Medulla oblongata (tissue), 1 donor: ENCODE results near the gene ISM2.

Experiments used
- DNase-seq: peaks from one replicate; pipeline ENCODE4 v3.0.0-alpha.2; 2015; ENCODE audit errors: extremely low spot score

Gene ISM2

DNA sequence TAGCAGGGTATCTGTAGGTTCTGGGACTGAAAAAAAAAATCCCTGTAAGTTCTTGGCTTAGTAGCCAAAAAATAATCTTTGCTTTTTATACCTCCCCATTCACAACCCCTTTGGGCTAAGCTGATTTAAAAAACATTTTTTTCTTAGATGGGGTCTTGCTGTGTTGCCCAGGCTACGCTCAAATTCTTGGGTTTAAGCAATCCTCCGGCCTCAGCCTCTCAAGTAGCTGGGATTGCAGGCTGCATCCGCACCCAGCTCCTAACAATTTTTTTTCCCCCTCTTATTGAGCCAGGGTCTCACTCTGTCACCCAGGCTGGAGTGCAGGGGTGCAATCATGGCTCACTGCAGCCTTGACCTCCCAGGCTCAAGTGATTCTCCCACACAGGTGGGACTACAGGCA, 9.1 kb upstream of the ISM2 start:
- DNase-seq: no peak

DNA sequence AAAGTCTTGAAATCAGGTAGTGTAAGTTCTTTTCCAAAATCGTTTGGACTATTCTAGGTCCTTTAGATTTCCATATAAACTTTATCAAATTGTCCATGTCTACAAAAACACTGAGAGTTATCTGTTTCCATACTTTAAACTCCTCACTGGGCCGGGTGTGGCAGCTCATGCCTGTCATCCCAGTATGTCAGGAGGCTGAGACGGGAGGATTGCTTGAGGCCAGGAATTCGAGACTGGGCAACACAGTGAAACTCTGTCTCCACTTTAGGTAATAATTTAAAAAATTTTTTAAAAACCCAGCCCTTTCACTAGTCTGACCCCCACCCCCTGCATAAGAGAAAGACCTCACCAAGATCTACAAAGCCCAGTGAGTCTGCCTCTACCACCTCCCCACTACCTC, 6.4 kb upstream of the ISM2 start:
- no peak for DNase-seq

DNA sequence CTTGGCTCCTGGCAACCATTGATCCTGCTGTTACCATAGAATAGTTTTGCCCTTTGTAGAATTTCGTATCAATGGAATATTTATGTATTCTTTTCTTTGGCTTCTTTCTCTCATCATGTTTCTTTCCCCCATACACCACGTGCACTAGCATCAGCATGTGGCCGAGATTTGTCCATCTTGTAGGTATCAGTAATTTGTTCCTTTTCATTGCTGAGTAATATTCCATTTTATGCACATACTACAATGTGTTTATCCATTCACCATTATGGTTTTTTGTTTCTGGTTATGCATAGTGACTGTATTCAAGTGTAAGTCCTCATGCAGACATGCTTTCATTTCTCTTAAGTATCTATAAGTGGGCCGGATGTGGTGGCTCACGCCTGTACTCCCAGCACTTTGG, 4.5 kb upstream of the ISM2 start:
- DNase-seq: no peak

GRCh38 chr14:77502109-77502782, 3.6 kb upstream of the ISM2 start:
- no peak for DNase-seq

DNA sequence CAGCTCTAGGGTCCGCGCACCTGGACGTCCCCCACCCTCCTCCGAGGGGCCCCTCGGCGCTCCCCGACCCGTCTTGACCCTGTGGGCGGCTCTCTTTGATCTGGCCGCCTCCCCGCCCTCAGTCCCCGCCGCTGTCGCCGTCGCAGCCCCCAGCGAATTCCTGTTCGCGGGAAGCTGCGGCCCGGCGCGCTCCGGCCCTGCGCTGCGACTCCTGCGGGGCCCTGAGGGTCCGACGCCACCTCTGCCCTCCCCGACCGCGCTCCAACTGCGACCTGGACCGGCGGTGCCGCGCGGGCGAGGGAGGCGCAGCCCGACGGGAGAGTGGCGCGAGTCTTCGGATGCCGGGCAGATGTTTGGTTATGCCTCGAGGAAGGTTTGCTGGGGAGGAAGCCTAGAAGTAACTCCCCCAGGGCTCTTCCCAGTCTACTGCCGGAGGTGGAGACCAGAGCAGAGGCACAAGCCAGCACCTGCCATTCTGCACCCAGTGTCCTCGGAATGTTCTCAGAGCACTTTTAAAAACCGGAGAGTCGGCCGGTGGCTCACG, 440 bp upstream of the ISM2 start:
- DNase-seq: no peak

DNA sequence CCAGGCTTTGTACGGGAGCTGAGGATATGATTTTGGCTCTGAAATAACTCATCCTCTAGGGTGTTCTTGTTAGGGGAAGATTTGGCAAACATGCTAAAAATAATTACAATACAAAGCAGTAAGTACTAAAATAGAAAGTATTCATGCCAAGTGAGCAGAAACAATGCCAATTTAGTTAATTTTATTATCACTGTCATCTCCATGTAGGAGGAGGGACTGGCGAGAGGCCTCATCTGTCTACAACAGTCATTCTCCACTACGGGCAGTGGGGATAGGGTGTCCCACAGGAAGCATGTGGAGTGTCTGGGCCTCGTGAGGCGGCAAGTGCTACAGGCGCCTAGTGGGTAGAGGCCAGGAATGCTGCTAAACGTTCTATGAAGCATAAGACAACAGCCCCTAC, 3.3 kb downstream of the ISM2 start:
- no peak for DNase-seq

DNA sequence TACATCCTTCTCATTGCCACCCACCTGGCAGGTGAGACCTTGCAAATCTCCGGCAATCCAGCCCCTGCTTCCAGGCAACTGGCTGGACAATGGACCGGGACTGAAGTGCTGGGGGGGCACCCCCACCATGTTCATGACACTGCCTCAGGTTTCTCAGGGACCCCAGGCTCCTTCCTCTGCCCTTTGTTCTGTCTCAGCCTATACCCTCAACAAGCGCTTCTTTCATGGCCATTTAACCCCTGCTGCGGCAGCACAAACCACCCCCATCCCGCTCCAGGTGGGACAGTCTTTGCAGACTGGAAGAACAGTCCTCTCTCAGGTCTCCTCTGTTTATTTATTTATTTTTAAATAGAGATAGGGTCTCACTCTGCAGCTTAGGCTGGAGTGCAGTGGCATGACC, 7.6 kb downstream of the ISM2 start:
- DNase-seq: no peak

DNA sequence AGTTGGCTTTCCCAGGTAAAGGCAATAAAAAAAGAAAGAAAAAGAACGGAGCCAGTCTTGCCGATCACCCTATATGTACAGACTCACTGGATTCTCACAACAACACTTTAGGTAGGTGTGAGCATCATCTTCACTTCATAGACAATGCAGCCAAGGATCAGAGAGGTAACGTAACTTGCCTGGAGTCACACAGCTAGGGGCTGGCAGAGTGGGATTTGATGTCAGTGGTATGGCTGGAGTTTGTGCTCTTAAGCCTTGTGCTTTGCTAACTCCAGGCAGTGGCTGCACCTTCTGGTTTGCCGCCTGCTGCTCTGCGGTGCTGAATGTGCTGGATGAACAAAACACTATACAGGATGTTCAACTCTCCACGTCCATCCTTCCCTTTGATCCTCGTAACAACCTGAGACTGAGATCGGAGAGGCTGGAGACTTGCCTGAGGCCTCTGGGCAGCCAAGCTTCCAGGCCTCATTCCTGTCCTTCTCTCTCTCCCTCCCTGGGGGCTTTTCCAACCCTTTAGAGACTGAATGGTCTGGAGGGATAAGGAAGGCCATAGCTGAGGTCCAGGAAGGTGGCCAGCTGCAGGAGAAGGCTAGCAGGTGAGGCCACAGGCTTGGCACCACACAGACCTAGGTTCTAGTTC, 8.1 kb downstream of the ISM2 start:
- DNase-seq: no peak

DNA sequence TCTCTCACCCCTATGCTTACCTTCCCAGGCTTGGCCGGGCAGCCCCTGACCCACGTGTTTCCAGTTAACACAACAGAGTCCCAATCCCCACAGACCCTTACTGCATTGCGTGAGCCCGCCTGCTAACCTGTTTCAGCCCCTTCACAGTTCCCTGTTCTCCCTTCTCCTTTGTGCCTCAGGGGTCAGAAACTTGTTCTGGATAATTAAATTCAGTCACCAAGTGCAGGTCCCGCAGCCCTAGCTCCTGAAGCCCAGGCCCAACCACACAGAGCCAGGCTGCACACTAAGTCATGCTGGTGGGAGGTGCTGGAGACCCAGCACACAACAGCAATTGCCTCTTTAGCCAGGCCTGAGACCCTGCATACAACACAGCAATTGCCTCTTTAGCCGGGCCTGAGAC, 9.6 kb downstream of the ISM2 start:
- DNase-seq: no peak

GRCh38 chr14:77488558-77488957, 10.1 kb downstream of the ISM2 start:
- no peak for DNase-seq

DNA sequence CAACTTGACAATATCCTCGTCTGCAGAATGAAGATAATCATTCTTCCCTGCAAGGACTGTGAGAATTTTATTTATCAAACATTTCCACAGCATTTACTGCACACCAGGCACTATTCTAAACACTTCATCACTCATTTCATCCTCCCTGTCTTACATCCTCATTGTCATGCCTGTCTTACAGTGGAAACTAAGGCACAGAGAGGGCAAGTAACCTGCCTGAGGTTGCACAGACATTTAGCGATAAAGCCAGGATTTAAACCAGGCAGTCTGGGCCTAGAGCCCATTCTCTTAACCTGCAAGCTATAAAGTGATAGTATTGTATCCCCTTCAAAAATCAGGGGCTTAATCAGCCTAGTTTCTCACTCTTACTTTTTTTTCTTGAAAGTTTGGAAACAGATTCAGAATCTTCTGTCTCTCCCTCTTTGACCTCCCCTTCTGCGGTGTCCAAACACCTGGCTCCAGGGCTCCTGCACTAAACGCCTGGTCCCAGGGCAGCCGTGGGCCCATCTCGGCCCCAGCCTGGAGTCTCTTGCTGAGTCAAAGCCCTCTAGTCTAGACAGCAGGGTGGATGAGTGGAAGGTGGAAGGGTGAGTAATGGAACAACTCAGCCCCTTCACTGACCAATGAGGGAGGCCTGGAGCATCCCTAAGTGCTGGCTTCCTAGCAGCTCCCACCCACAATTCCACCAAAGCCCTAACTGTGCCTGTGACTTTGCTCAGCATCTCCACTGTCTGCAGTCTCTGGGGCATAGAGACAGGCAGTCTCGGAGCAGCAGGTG, 12.5 kb downstream of the ISM2 start:
- no peak for DNase-seq

DNA sequence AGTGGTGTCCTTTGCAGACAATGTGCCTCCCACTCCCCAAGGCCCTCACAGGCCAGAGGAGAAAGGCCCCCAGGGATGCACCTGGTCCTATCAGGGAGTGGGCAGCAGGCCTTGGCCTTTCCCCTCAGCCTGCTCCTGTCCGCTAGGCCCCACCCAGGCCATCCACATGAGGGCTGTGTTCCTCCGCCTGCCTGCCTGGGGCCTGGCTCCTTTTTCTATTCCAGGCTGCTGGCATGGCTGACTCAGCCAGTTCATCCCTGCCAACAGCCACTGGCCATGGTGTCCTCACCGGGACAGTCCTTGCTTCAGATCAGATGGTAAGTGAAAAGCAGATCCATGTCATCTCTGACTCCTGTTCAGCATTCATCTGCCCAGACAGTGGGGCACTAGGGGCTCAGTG, 13.4 kb downstream of the ISM2 start:
- no peak for DNase-seq

GRCh38 chr14:77482422-77482821, 16.2 kb downstream of the ISM2 start:
- DNase-seq: no peak

GRCh38 chr14:77478796-77479195, 19.8 kb downstream of the ISM2 start:
- DNase-seq: no peak

GRCh38 chr14:77478029-77478428, 20.6 kb downstream of the ISM2 start:
- DNase-seq: no peak

- no peak for DNase-seq
Measured at GRCh38 chr14:77475432-77476115, 23.0 kb downstream of the ISM2 start.

- no peak for DNase-seq
Measured at GRCh38 chr14:77474479-77475177, 24.0 kb downstream of the ISM2 start.

DNA sequence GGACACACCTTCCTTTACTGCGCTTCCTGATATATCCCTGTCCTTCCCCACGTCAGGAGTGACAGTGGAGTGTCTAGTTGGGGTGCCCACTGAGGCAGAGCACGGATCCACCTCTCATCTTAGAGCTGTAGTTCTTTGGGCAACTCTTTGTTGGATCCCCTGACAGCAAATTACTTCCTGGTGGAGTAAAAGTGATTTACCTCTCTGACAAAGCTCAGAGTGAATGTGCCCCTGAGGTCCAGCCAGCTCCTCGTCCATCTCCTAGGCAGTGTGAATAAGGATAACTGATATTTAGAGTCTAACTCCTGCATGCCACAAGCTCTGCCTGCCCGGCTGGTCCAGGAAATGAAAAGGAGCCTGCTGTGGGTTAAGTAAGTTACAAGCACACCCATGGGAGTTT, 24.7 kb downstream of the ISM2 start:
- no peak for DNase-seq

- no peak for DNase-seq
Measured at GRCh38 chr14:77470224-77470870, 28.3 kb downstream of the ISM2 start.

- no peak for DNase-seq
Measured at GRCh38 chr14:77469539-77469938, 29.1 kb downstream of the ISM2 start.

- DNase-seq: no peak
Measured at GRCh38 chr14:77469067-77469505, 29.5 kb downstream of the ISM2 start.
